ENCODE measurements around the gene SMAP2.

The SMAP2 gene

DNA sequence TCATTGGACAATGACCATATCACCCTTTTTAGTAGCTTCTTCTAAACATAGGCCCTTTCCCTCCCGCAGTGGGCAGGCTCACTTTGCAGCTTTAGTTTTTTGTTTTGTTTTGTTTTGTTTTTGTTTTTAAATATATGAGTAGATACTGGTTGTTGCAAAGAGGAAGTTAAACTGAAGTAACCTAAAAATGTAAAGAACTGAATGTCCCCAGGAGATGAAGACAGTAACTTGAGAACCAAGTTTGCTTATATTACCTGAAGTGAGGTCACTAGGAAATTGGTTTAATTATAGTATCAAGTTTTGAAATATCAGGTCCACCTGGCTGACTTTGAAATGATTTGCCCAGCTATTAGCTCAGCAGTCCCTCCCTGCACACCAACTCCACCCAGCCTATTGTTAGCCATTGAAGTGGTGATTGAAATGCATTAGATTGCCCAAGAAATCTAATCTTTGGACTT, 18.2 kb downstream of the SMAP2 start:
- DNase-seq, result no peak

DNA sequence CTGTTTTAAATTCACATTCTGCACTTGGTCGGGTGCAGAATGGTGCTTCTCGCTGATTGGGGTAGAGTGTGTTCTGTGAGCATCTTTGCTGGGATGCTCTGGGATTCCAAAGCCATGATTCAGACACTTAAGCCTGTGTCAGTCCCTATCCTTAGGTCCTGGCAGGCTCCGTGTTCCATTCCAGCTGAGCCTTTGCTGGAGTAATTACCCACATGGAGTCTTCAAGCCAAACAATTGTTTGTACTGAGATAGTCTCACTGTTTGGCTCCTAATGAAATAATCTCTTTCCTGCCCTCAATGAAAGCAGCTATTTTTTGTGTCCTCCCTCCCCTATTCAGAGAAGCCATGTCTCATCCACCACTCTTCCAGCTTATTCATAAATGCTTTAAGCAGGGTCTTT, 18.7 kb downstream of the SMAP2 start:
- DNase-seq, result peak; percentile 88

GRCh38 chr1:40393173-40393572, 19.6 kb downstream of the SMAP2 start:
- no peak for DNase-seq

DNA sequence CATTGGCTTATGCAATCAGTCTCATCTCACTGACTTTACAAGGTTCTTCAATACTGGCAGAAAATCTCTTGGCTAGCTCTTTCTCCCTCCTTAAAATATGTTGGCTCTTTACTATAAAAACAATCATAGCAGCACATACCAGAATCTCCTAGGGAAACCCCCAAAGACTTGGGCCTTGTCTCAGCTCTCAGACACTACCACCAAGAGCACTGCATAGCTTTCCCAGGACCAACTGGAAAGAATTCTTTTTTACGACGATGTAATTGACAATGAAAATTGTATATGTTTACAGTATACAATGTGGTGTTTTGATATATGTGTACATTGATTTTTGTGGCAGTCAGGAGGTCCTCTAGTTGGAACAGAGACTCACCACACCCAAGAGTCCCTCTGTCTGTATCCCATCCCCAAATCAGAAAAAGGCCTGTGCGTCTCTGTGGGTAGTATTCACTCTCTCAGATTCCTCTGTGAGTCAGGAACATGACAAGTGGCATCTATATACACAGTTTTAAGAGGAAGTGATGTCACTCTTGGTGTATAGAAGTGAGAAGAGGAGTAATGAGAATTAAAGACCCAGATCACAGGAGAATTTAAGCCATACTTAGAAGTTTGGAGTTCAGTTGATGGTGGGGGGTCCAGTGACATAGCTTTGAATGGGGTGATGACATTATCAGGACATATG, 21.1 kb downstream of the SMAP2 start:
- DNase-seq, result peak; percentile 66

DNA sequence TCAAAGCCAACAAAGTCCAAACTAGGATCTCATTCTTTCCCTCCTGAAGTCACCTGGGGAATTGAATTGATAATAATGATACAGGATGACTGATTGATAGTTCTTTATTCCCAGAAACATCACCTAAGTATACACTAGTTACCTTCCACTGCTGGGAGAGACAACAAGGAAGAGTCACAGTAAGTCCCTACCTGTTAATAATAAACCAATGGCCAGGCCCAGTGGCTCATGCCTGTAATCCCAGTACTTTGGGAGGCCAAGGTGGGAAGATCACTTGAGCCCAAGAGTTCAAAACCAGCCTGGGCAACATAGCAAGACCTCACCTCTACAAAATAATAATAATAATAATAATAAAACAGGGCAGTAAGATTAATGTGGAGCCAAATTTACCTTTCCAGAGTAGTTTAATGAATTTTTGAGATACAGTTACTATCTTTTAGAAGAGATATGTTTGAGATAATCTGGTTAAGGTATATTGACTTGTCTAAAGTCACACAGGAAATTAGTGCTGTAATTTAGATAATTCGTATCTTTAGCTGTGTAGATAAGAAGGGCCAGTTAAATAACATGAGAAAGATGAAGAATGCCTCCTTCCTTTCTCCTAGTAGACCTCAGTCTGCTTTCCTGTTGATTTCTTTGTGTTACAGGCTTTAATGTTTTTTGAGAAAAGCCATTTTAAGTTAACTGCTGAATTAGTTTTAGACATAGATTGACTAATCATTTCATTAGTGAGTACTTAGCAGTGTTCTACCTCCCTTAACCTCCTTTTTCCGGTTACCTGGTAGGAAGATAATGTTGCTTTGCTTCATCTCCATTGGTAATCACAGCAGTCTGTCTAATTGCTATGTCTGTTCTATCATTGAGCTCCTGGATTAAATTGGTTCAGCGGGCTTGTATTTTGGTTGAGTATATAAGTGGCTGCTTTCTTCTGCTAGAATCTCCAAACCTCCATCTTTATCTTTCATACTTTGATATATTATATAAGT, 22.0 kb downstream of the SMAP2 start:
- no peak for DNase-seq

- DNase-seq, result no peak
Observed at GRCh38 chr1:40396420-40396819, 22.9 kb downstream of the SMAP2 start.

- DNase-seq, result no peak
Observed at GRCh38 chr1:40397258-40397657, 23.7 kb downstream of the SMAP2 start.

DNA sequence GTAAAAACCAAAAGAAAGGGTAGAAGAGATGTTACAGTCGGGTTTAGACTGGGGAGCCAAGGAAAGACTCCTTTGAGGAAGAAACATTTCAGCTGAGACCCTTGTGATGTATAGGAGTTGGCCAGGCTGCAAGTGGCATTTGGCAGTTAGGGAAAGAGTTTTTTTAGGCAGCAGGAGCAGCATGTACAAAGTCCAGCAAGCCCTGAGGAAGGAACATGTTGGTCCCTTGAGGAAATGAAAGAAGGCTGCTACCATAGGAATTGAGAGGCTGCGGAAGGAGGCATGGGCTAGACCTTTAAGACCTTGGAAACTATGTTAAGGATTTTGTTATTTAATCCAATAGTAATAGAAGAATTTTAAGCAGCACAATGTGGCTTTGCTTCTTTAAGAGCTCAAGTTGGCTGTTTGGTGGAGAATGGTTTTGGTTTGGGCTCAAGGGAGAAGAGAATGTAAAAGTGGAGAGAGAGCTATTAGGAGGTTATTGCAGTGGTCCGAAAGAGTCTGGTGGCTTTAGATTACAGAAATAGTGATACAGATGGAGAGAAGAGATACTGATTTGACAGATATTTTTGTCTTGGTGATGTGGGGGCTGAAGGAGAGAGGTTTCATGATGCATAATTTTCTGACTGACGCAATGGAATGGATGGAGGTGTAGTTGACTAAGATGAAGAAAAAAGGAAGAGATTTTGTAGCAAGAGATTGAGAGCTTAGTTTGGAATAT, 26.6 kb downstream of the SMAP2 start:
- DNase-seq, result no peak

GRCh38 chr1:40401473-40402201, 28.1 kb downstream of the SMAP2 start:
- DNase-seq, result no peak

DNA sequence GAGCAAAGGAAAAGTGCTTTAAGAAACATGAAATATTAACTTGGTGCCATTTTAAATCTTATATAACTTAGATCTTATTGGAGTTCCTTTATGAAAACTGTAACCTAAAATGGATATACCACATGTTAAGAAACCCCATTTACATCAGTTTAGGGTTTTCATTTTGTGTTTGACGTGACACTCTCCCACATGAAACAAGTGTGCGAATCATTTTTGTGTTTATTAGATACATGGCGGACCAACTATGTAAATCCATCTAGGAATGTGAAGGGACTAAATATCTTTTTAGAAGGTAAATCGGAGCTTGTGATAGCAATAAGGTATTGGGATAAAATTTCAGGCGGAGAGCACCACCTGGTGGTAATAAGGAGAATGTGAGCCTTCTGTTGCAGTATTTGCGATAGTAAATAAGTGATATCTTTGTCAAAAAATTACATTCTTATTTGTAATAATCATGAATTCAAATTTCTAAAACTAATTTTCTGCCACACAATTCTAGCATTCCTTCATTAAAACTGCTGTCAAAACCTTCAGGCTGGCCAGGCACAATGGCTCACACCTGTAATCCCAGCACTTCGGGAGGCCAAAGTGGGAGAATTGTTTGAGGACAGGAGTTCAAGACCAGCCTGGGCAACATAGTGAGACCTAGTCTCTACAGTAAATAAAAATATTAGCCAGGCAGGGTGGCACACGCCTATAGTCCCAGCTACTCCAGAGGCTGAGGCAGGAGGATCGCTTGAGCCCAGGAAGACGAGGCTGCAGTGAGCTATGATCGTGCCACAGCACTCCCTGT, 31.3 kb downstream of the SMAP2 start:
- DNase-seq, result peak; percentile 68

DNA sequence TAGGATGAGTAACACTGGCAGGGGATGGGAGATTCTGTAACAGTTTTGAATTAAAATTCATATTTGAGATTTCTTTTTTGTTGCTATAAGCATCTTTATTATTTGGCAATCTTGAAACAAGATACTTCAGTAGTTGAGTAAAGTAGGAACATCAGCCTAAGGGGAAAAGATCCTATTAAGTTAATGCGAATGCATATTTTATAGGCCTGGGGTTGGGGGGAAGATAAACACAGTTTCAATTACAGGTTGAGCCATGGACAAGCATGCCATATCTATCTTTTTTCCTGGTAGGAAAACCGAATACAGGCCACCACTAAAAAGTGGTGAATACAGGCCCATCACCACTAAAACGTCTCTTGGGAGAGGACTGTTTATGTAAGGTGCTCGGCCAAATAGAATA, 32.3 kb downstream of the SMAP2 start:
- no peak for DNase-seq

- DNase-seq, result no peak
Observed at GRCh38 chr1:40407453-40407852, 33.9 kb downstream of the SMAP2 start.

DNA sequence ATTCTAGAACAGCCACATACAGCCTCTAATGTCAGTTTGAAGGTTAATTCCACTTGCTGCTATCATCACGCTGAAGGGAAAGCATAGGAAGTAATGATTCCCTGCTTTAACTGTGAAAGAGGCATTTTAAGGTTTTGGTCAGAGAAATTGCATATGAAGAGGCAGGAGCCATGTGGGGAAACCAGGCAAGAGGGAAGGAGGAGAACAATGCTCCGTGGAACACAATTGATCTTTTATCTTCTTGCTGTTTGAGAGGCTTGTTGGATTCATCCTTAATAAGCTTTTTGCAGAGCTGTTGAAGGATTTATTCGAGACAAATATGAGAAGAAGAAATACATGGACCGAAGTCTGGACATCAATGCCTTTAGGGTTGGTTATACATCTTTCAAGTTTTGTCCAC, 35.9 kb downstream of the SMAP2 start:
- DNase-seq, result no peak

- DNase-seq, result no peak
Observed at GRCh38 chr1:40411294-40411693, 37.8 kb downstream of the SMAP2 start.

GRCh38 chr1:40411843-40412242, 38.3 kb downstream of the SMAP2 start:
- DNase-seq, result no peak

DNA sequence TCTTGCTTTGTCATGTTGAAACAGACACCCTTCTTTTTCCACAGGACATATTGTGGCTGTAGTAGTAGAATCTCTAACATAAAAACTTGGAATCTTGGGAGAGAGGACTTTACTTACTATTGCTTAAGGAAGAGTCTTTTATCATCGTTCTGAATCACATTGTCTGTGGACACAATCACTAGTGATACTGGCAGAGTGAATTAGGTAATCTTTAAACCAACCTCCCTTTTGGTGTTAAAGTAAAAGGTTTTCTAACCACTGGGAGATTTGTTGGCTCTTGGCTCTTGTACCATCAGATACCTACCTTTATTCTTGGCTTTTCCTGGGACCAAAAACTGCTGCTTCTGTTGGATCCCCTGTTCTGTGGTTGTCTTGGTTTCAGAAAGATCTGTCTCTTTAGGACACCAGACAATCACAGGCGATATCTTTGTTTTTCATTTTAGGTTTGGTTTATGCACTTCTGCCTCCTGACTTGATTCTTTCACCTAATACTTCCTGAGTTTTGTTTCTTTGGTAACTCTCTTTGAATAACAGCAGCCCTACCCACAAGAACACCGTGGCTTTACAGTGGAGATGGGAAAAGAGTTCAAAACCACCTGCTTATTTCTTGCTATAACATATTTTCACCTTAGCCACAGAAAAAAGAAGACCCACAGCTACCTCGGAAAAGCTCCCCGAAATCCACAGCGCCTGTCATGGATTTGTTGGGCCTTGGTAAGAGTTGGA, 40.2 kb downstream of the SMAP2 start:
- no peak for DNase-seq

DNA sequence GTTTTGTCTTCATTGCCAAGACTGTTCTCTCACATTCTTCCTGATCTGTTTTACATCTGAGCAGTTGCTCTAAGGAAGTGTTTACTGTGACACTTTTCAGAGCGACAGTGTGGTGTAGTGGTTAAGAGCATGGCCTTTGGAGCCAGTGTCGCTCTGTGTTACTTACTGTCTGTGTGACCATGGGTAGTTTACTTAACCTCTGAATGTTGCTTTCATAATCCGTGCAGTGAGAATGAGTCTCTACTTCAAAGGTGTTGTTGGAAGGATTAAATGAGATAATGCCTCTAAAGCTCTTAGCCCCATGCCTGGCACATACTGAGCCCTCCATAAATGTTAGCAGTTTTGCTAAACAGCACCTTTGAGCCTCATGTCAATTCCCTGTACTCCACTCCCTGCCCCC, 40.8 kb downstream of the SMAP2 start:
- no peak for DNase-seq

GRCh38 chr1:40416709-40417108, 43.2 kb downstream of the SMAP2 start:
- no peak for DNase-seq

GRCh38 chr1:40421431-40422384, 48.2 kb downstream of the SMAP2 start:
- DNase-seq, result peak; percentile 17
